ENCODE measurements around the gene GRM7. TPM values are rescaled to one million over a fixed set of nuclear protein-coding genes. Genes with fewer than 3 reads are reported as not detected.

Gene GRM7
- total and polyA plus RNA-seq, 9 donors = 0.18 to 0.85 (median 0.26) TPM; not detected in 3

DNA sequence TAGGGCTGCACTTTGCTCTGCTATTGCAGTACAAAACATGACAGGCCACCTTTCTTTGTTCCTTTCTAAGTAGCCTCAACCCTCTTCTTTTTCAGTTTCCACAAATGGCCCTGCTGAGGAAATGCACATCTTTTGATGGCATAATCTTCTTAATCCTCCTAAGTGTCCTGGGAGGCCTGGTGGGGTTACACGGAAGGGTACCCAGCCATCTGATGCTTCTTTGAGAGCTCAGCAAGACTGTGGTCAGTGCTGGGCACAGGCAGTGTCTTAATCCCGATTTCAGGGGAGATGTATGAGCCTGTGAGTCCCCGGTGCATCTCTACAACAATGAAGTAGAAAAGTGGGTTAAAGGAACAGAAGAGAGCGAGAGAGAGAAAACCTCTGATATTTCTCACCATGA is 404.8 kb downstream of the GRM7 start:
- Histone ChIP-seq H3K36me3 (no peaks in the 10 kb centered on the region), H3K27me3 (no peaks in the 10 kb centered on the region), H3K4me3 (no peak overlapping the region), H3K4me1 (ENCODE audit: insufficient read depth) (peaks cover 7% of the 10 kb centered on the region), H3K9me3 (no peaks in the 10 kb centered on the region), H3K27ac (no peak overlapping the region)
- intact Hi-C loops (cut with DNase I) = loop anchor here in 1 of 4 donors (2.0 kb wide), 1 partner anchor 27 kb away; no protein-coding TSS in a partner anchor
- TF ChIP-seq, protein P1, sequence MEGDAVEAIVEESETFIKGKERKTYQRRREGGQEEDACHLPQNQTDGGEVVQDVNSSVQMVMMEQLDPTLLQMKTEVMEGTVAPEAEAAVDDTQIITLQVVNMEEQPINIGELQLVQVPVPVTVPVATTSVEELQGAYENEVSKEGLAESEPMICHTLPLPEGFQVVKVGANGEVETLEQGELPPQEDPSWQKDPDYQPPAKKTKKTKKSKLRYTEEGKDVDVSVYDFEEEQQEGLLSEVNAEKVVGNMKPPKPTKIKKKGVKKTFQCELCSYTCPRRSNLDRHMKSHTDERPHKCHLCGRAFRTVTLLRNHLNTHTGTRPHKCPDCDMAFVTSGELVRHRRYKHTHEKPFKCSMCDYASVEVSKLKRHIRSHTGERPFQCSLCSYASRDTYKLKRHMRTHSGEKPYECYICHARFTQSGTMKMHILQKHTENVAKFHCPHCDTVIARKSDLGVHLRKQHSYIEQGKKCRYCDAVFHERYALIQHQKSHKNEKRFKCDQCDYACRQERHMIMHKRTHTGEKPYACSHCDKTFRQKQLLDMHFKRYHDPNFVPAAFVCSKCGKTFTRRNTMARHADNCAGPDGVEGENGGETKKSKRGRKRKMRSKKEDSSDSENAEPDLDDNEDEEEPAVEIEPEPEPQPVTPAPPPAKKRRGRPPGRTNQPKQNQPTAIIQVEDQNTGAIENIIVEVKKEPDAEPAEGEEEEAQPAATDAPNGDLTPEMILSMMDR (IDR thresholded peaks at IDR 0.05) = no peak
- TF ChIP-seq POLR2A (IDR thresholded peaks at IDR 0.05) (no peak), EP300 (IDR thresholded peaks at IDR 0.05) (no peak)
- no peak for DNase-seq
- 62 to 68% (median 63%) methylated on average over 4 of the region's 4 CpGs for WGBS, 3 donors

DNA sequence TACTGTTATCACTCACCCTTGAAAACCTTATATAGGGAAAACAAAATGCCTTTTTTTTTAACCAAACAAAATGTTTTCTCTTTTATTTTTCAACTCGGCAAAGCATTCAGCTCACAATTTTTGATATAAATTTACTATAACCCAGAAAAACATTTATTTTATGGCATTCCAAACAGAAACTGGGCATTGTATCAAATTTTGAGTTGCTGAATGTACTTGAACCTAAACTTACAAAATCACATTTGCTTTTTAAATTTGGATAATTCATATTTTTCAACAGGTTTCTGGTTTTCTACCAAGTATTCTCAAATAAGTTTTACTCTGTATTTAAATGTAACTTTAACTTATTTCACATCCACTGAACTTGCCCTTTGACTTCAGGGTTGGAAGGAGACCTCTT is 405.6 kb downstream of the GRM7 start:
- TF ChIP-seq, protein P1 (IDR thresholded peaks at IDR 0.05) = no peak
- TF ChIP-seq POLR2A (IDR thresholded peaks at IDR 0.05) (no peak), EP300 (IDR thresholded peaks at IDR 0.05) (no peak)
- Histone ChIP-seq H3K36me3 (no peaks in the 10 kb centered on the region), H3K27me3 (no peaks in the 10 kb centered on the region), H3K9me3 (no peaks in the 10 kb centered on the region), H3K4me3 (no peak overlapping the region), H3K4me1 (ENCODE audit: insufficient read depth) (peaks cover 7% of the 10 kb centered on the region), H3K27ac (no peak overlapping the region)
- no peak for DNase-seq
- intact Hi-C loops (cut with DNase I) = loop anchor here in 1 of 4 donors (2.0 kb wide), 1 partner anchor 28 kb away; no protein-coding TSS in a partner anchor
- 32 to 58% (median 34%) methylated on average over 1 of the region's 1 CpG for WGBS, 3 donors

DNA sequence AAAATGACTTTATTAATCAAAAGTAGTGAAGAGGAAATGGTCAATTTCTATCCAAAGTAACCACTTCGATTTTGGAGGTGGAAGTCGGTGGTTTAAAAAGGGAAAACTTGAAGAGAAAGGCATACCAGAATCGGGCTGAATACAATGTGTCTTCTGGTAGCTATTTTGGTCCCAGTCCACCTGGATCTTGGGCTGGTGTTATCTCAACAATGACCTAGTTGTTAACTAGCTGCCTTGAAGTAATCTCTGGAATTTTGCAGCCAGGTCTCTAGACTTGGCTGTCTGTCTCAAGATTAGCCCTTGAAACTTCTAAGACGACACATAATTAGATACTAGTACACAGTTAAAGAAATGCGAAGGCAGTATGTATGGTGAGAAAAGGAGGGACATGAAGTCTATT is 409.8 kb downstream of the GRM7 start:
- WGBS, 3 donors = 24 to 38% (median 27%) methylated on average over 5 of the region's 5 CpGs
- Histone ChIP-seq H3K27me3 (no peaks in the 10 kb centered on the region), H3K4me1 (ENCODE audit: insufficient read depth) (peaks cover 7% of the 10 kb centered on the region), H3K9me3 (no peaks in the 10 kb centered on the region), H3K36me3 (no peaks in the 10 kb centered on the region), H3K27ac (no peak overlapping the region), H3K4me3 (no peak overlapping the region)
- TF ChIP-seq, protein P1 (IDR thresholded peaks at IDR 0.05) = no peak
- TF ChIP-seq POLR2A (IDR thresholded peaks at IDR 0.05) (no peak), EP300 (IDR thresholded peaks at IDR 0.05) (no peak)
- no peak for DNase-seq
- intact Hi-C loops (cut with DNase I) = no loop called here

DNA sequence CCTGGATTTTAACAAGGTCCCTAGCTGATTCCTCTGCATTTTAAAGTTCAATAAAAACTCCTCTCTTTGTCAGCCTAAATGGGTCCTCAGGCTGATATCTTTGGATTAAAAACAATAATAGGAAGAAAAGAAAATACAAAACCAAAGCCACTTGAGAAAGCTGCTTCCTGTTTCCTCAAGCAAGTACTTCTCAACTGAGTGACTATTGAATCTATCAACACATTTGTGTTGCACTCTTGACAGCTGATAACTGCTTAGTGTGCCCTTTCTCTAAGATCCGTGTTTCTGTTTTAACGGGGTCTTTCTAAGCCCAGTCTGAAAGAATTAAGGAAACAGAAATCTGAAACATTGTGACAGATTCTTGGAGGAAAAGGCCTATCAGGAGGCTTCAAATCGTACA is 410.7 kb downstream of the GRM7 start:
- DNase-seq = no peak
- Histone ChIP-seq H3K27ac (no peak overlapping the region), H3K9me3 (no peaks in the 10 kb centered on the region), H3K4me3 (no peak overlapping the region), H3K27me3 (no peaks in the 10 kb centered on the region), H3K36me3 (no peaks in the 10 kb centered on the region), H3K4me1 (ENCODE audit: insufficient read depth) (peaks cover 5% of the 10 kb centered on the region)
- 78 to 85% (median 80%) methylated on average over 3 of the region's 3 CpGs for WGBS, 3 donors
- intact Hi-C loops (cut with DNase I) = no loop called here
- no peak for TF ChIP-seq POLR2A (IDR thresholded peaks at IDR 0.05)
- no peak for TF ChIP-seq EP300 (IDR thresholded peaks at IDR 0.05)
- TF ChIP-seq, protein P1 (IDR thresholded peaks at IDR 0.05) = no peak
